Non-pigmented ciliary epithelial cell (primary cell): ENCODE results near the gene RAP1GAP.
"Not testable (repeated sequence)": the region's sequence is repeated elsewhere in the genome, so short reads cannot be mapped to it uniquely, and the experiment has no call there.

Experiments used
- DNase-seq: peaks from one replicate; pipeline ENCODE4 v3.0.0-alpha.2; 2010; ENCODE audit warnings: low read depth

The RAP1GAP gene

GRCh38 chr1:21644348-21644747 is 24.8 kb downstream of the RAP1GAP start:
- DNase-seq, result no peak

GRCh38 chr1:21643624-21644023 is 25.5 kb downstream of the RAP1GAP start:
- DNase-seq, result no peak

GRCh38 chr1:21641967-21642739 is 27.0 kb downstream of the RAP1GAP start:
- DNase-seq, result no peak

- DNase-seq, result no peak
These were observed 27.6 kb downstream of the RAP1GAP start for GRCh38 chr1:21641537-21641936.

- DNase-seq, result no peak
These were observed 28.1 kb downstream of the RAP1GAP start for GRCh38 chr1:21641076-21641475.

- no peak for DNase-seq
These were observed 28.5 kb downstream of the RAP1GAP start for GRCh38 chr1:21640653-21641052.

- DNase-seq, result no peak
These were observed 29.5 kb downstream of the RAP1GAP start for GRCh38 chr1:21639594-21640041.

- no peak for DNase-seq
These were observed 30.4 kb downstream of the RAP1GAP start for GRCh38 chr1:21638531-21639341.

GRCh38 chr1:21637514-21637913 is 31.6 kb downstream of the RAP1GAP start:
- DNase-seq, result no peak

GRCh38 chr1:21636029-21636428 is 33.1 kb downstream of the RAP1GAP start:
- no peak for DNase-seq

- DNase-seq, result no peak
These were observed 34.2 kb downstream of the RAP1GAP start for GRCh38 chr1:21634806-21635535.

- no peak for DNase-seq
These were observed 35.0 kb downstream of the RAP1GAP start for GRCh38 chr1:21633992-21634805.

- DNase-seq, result no peak
These were observed 35.9 kb downstream of the RAP1GAP start for GRCh38 chr1:21633141-21633755.

GRCh38 chr1:21631944-21632887 is 36.9 kb downstream of the RAP1GAP start:
- DNase-seq, result no peak

- DNase-seq, result not testable (repeated sequence)
These were observed 37.6 kb downstream of the RAP1GAP start for GRCh38 chr1:21631590-21631943.

- DNase-seq, result no peak
These were observed 38.4 kb downstream of the RAP1GAP start for GRCh38 chr1:21630571-21631343.

- DNase-seq, result no peak
These were observed 39.2 kb downstream of the RAP1GAP start for GRCh38 chr1:21629971-21630370.

- DNase-seq, result no peak
These were observed 40.3 kb downstream of the RAP1GAP start for GRCh38 chr1:21628798-21629393.

GRCh38 chr1:21626921-21627339 is 42.2 kb downstream of the RAP1GAP start:
- DNase-seq, result no peak
